Adrenal gland (tissue), 12 donors: ENCODE measurements around the gene AHI1. TPM values are rescaled to one million over a fixed set of nuclear protein-coding genes. Genes with fewer than 3 reads are reported as not detected.

Source experiments
- DNase-seq, 7 donors: peaks; one replicate each; pipeline ENCODE4 v3.0.0-alpha.2; 2019 to 2020
- H3K27ac ChIP-seq, 5 donors: fragments of 200-600 bp; sonication (generic) in 4 of 5; 1 replicate in 3 of 5; 2 replicates in 2 of 5; pipeline versions ENCODE4 v1.5.1 to v1.8.0; 2016 to 2020; ENCODE audit warnings: mild to moderate bottlenecking in 1 of 5
- H3K27me3 ChIP-seq: fragments of 200-600 bp; 2 replicates; pipeline ENCODE4 v1.8.0; 2021
- H3K36me3 ChIP-seq, 2 donors: fragments of 200-600 bp; replicated peaks in 1 of 2; 1 replicate in 1 of 2; 2 replicates in 1 of 2; pipeline versions ENCODE4 v1.5.1 to v1.8.0; 2018 to 2022
- H3K4me1 ChIP-seq, 2 donors: fragments of 200-600 bp; replicated peaks in 1 of 2; 1 replicate in 1 of 2; 2 replicates in 1 of 2; pipeline versions ENCODE4 v1.5.1 to v1.8.0; 2018 to 2021
- H3K4me3 ChIP-seq, 4 donors: fragments of 200-600 bp; sonication (generic) in 3 of 4; one replicate each; pipeline ENCODE4 v1.5.1; 2016 to 2018
- H3K9me3 ChIP-seq, 3 donors: fragments of 200-600 bp; sonication (generic) in 1 of 3; replicated peaks in 1 of 3; 1 replicate in 2 of 3; 2 replicates in 1 of 3; pipeline versions ENCODE4 v1.5.1 to v1.8.0; 2016 to 2021
- POLR2A ChIP-seq, 2 donors: fragments of 450-650 bp; IDR thresholded peaks; one replicate each; pipeline ENCODE4 v1.6.1; 2017; ENCODE audit warnings: antibody characterized with exemption in 2 of 2, mild to moderate bottlenecking in 2 of 2, moderate library complexity in 1 of 2
- WGBS, 4 donors: extraction: QIAGEN DNeasy Blood & Tissue Kit in 2 of 4; methylation state at CpG; one replicate each; pipeline versions ENCODE4 v1.1.5 to v1.1.7; 2013 to 2017; 5-methylcytosine and 5-hydroxymethylcytosine counted together
- intact Hi-C, 2 donors: fragments of 100-400 bp; cut with DNase I; formaldehyde crosslinking; loops; one replicate each; pipeline versions ENCODE4 v1.14.1 to v1.15.0; 2022 to 2023
- polyA plus RNA-seq, 3 donors: library from polyadenylated mRNA; stranded (reverse); fragments of 200-250 nt in 2 of 3; fragments of 350-450 nt in 1 of 3; fragmentation: Illumina TruSeq in 1 of 3; extraction: RNeasy Lipid Tissue Mini Kit (QIAGEN cat#74804) in 1 of 3; gene quantifications; one replicate each; pipeline ENCODE4 v1.2.3, GENCODE V29; 2013 to 2014
- total RNA-seq, 9 donors: library from RNA; depleted of rRNA in 4 of 9; stranded (reverse); fragments of >200 nt in 4 of 9; fragments of 120-200 nt in 1 of 9; fragmentation: NEBNext Ultra II Directional in 1 of 9; extraction: Animal tissue kit (Norgen Biotek cat#: 25700) in 1 of 9; gene quantifications; one replicate each; pipeline versions ENCODE4 v1.1.0 to v1.2.4, GENCODE V29; 2013 to 2023
- TF ChIP-seq, protein P1 (sequence below), 6 experiments: fragments of 450-650 bp in 4 of 6; fragments of 200-600 bp in 2 of 6; sonication (generic) in 1 of 6; IDR thresholded peaks; 1 replicate in 5 of 6; 2 replicates in 1 of 6; pipeline versions ENCODE4 v1.5.1 to v1.8.0; 2016 to 2021; ENCODE audit warnings: antibody characterized with exemption in 6 of 6, mild to moderate bottlenecking in 2 of 6, moderate library complexity in 1 of 6
- donor health status: healthy with polysubstance abuse.
- donor health status: Bipolar disorder and iron deficiency.
- donor health status: DM: yes; HTN: yes; CAD: no.
- donor health status: DM: no; HTN: no; CAD: no.
- donor health status: DM: no; HTN: no; CAD: no.
- donor health status: DM: yes; HTN: yes; CAD: no.

Gene AHI1
- total and polyA plus RNA-seq, 12 donors, result 9.2 to 68.7 (median 35.4) TPM

DNA sequence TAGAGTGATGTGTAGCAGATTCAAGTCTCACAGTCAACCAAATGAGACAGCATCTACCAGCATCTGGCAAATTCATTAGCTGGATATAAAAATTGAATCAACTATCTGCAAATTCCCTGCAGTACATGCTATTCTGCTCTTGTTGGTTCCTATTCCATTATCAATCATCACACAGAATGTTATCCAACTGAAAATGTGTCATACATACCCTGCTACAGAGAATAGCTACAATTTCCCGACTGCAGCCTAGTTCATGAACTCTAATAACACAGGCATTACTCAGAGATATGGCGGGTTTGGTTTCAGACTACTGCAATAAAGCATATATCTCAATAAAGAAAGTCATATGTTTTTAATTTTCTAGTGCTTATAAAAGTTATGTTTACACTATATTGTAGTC lies 78.4 kb downstream of the AHI1 start:
- DNase-seq, result no peak
- Histone ChIP-seq H3K4me1 (no peaks in the 10 kb centered on the region), H3K27ac (no peak overlapping the region), H3K9me3 (no peaks in the 10 kb centered on the region), H3K4me3 (no peak overlapping the region), H3K27me3 (no peaks in the 10 kb centered on the region), H3K36me3 (no peaks in the 10 kb centered on the region)
- TF ChIP-seq POLR2A (IDR thresholded peaks at IDR 0.05), result no peak
- TF ChIP-seq, protein P1, sequence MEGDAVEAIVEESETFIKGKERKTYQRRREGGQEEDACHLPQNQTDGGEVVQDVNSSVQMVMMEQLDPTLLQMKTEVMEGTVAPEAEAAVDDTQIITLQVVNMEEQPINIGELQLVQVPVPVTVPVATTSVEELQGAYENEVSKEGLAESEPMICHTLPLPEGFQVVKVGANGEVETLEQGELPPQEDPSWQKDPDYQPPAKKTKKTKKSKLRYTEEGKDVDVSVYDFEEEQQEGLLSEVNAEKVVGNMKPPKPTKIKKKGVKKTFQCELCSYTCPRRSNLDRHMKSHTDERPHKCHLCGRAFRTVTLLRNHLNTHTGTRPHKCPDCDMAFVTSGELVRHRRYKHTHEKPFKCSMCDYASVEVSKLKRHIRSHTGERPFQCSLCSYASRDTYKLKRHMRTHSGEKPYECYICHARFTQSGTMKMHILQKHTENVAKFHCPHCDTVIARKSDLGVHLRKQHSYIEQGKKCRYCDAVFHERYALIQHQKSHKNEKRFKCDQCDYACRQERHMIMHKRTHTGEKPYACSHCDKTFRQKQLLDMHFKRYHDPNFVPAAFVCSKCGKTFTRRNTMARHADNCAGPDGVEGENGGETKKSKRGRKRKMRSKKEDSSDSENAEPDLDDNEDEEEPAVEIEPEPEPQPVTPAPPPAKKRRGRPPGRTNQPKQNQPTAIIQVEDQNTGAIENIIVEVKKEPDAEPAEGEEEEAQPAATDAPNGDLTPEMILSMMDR (IDR thresholded peaks at IDR 0.05), result no peak
- WGBS, 4 donors, result 66 to 79% (median 75%) methylated on average over 2 of the region's 2 CpGs
- intact Hi-C loops, result no loop called here

DNA sequence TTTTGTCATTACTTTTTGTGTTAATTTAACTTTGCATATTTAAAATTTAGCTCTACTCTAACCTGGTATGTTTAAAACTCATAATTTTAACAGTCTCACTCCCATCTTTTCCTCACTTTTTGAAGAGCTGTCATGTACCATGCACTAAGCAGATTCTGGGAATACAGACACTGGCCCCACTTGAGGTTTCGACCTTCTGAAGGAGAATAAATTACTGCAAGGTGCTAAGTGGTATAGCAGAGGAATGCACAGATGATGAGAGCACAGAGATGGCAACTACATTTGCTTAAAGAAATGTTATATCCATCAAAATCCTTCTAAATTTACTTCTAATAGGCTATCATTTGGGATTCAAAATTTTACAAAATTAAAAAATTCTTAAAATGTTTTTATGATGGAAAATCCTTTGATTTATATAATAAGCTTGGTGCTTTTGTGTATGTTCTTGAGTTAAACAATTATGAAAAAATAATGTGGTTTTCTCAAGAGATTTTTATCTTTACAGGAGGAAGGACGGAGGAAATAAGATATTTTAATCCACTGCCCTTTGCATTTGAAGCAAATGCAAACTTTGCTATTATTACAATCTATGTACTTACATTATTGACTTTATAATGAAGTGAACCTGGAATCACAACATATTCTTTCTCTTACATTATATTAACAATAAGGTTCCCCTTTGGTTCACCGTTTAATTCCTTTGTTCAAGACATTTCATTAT lies 79.3 kb downstream of the AHI1 start:
- TF ChIP-seq, protein P1 (IDR thresholded peaks at IDR 0.05), result no peak
- no peak for TF ChIP-seq POLR2A (IDR thresholded peaks at IDR 0.05)
- WGBS, 4 donors, result 83 to 91% (median 90%) methylated on average over 3 of the region's 3 CpGs

DNA sequence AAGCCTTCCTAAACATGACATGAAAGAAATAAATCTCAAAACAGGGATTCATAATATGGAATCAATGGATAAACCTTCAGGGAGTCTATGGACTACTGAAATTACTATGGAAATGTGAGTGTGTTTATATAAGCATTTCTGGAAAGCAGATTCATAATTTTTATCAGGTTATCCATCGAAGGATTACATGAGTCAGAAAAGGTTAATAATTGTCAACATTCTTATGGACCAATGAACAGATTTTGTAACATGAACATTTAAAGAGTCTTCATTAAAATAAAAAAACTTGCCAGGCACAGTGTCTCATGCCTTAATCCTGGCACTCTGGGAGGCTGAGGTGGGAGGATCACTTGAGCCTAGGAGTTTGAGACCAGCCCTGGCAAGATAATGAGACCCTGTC lies 84.8 kb downstream of the AHI1 start:
- H3K9me3 ChIP-seq, result no peaks in the 10 kb centered on the region
- H3K4me3 ChIP-seq, result no peak overlapping the region
- 83 to 92% (median 86%) methylated on average over 1 of the region's 1 CpG for WGBS, 4 donors
- no peak for TF ChIP-seq POLR2A (IDR thresholded peaks at IDR 0.05)
- TF ChIP-seq, protein P1 (IDR thresholded peaks at IDR 0.05), result no peak
- DNase-seq, result no peak
- H3K4me1 ChIP-seq, result no peaks in the 10 kb centered on the region
- peaks cover 0 to 10% of the 10 kb centered on the region in 2 donors for H3K36me3 ChIP-seq
- intact Hi-C loops, result no loop called here
- no peaks in the 10 kb centered on the region for H3K27me3 ChIP-seq
- H3K27ac ChIP-seq, result no peak overlapping the region

More for the DNA sequence above, 79.3 kb downstream of the AHI1 start:
- Histone ChIP-seq H3K4me3 (no peak overlapping the region), H3K27me3 (no peaks in the 10 kb centered on the region), H3K4me1 (no peaks in the 10 kb centered on the region), H3K27ac (no peak overlapping the region), H3K36me3 (no peaks in the 10 kb centered on the region), H3K9me3 (no peaks in the 10 kb centered on the region)
- intact Hi-C loops, result no loop called here
- DNase-seq, result no peak

DNA sequence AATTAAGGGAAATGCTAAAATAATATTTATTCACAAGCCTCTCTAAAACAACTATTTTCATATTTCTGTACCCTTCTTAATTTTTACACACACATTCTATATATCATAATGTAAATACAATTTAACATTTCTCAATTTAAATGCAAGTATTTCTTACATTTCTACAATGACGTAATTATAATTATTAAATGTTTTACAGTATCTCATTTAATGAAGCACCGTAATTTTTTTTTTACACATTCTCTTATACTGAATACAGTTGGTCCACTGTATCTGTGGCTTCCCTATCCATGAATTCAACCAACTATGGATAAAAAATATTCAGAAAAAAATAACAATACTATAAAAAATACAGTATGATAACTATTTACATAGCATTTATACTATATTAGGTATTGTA lies 85.7 kb downstream of the AHI1 start:
- TF ChIP-seq POLR2A (IDR thresholded peaks at IDR 0.05), result no peak
- TF ChIP-seq, protein P1 (IDR thresholded peaks at IDR 0.05), result no peak
- Histone ChIP-seq H3K4me1 (no peaks in the 10 kb centered on the region), H3K27ac (no peak overlapping the region), H3K27me3 (no peaks in the 10 kb centered on the region), H3K4me3 (no peak overlapping the region), H3K36me3 (peaks cover 0 to 10% of the 10 kb centered on the region in 2 donors), H3K9me3 (no peaks in the 10 kb centered on the region)
- DNase-seq, result no peak
- intact Hi-C loops, result no loop called here
- 94 to 98% (median 97%) methylated on average over 2 of the region's 2 CpGs for WGBS, 4 donors
